AG04450 (cell line): Measurements from ENCODE around the gene NKAIN4. TPM values are rescaled to one million over a fixed set of nuclear protein-coding genes. Genes with fewer than 3 reads are reported as not detected.

ENCODE experiments used
- CTCF ChIA-PET: fragments of 300-600, 350-600 bp; formaldehyde crosslinking; extraction: SDS; loops from one replicate; lab custom pipeline; 2022; ENCODE audit warnings: antibody characterized with exemption, inconsistent platforms; lab: Charles Lee
- POLR2A ChIA-PET: fragments of 350-600 bp; formaldehyde crosslinking; extraction: SDS; loops from one replicate; lab custom pipeline; 2021; ENCODE audit warnings: antibody characterized with exemption, inconsistent platforms; lab: Yijun Ruan, JAX
- DNase-seq: peaks from one replicate; pipeline ENCODE4 v3.0.0-alpha.2; 2011; ENCODE audit warnings: low read depth, low spot score
- H3K27ac ChIP-seq: one replicate; pipeline ENCODE4 v1.5.1; 2012; ENCODE audit warnings: low read depth, low read length, control low read depth
- H3K27me3 ChIP-seq: one replicate; pipeline ENCODE4 v1.6.0; 2012; ENCODE audit warnings: low read length; ENCODE audit not compliant: control insufficient read depth, insufficient read depth
- H3K4me3 ChIP-seq: 2 replicates; pipeline ENCODE4 v1.5.1; 2011; ENCODE audit warnings: mild to moderate bottlenecking, low read depth, low read length, control low read depth
- H3K9me3 ChIP-seq: 2 replicates; pipeline ENCODE4 v1.5.1; 2012; ENCODE audit warnings: low read length; ENCODE audit not compliant: control insufficient read depth, insufficient read depth
- polyA plus RNA-seq: library from polyadenylated mRNA; depleted of rRNA; stranded (reverse); fragments of >200 nt; gene quantifications from 2 replicates; pipeline ENCODE4 v1.2.3, GENCODE V29; 2011
- TF ChIP-seq, protein P1 (sequence below): IDR thresholded peaks from 2 replicates; pipeline ENCODE4 v1.5.1; 2011; ENCODE audit warnings: low read depth, low read length, control low read depth, inconsistent platforms

The NKAIN4 gene
- polyA plus RNA-seq, 1 experiment, result not detected

DNA sequence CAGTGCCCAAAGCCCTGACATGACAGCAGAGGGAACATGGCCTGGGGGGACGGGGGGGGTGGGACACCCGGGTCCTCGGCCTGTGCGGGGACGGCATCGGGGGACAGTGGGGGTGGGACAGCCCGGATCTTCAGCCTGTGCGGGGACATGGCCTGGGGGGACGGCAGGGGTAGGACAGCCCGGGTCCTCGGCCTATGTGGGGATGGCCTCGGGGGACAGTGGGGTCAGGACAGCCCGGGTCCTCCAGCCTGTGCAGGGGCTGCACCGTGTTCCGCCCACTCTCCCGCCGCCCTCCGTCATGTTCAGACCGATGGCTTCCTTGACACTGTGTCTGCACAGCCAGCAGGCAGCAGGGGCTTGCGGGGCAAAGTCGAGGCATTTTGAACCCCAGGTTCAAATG is 11.5 kb downstream of the NKAIN4 start:
- Histone ChIP-seq H3K27ac (no peak overlapping the region), H3K9me3 (no peaks in the 10 kb centered on the region; the same call in 1 of the 2 replicates), H3K4me3 (no peak overlapping the region), H3K27me3 (peaks cover 17% of the 10 kb centered on the region)
- no peak for DNase-seq
- TF ChIP-seq, protein P1, sequence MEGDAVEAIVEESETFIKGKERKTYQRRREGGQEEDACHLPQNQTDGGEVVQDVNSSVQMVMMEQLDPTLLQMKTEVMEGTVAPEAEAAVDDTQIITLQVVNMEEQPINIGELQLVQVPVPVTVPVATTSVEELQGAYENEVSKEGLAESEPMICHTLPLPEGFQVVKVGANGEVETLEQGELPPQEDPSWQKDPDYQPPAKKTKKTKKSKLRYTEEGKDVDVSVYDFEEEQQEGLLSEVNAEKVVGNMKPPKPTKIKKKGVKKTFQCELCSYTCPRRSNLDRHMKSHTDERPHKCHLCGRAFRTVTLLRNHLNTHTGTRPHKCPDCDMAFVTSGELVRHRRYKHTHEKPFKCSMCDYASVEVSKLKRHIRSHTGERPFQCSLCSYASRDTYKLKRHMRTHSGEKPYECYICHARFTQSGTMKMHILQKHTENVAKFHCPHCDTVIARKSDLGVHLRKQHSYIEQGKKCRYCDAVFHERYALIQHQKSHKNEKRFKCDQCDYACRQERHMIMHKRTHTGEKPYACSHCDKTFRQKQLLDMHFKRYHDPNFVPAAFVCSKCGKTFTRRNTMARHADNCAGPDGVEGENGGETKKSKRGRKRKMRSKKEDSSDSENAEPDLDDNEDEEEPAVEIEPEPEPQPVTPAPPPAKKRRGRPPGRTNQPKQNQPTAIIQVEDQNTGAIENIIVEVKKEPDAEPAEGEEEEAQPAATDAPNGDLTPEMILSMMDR, result no peak
- POLR2A ChIA-PET, result no interaction called here
- CTCF ChIA-PET, result no interaction called here

DNA sequence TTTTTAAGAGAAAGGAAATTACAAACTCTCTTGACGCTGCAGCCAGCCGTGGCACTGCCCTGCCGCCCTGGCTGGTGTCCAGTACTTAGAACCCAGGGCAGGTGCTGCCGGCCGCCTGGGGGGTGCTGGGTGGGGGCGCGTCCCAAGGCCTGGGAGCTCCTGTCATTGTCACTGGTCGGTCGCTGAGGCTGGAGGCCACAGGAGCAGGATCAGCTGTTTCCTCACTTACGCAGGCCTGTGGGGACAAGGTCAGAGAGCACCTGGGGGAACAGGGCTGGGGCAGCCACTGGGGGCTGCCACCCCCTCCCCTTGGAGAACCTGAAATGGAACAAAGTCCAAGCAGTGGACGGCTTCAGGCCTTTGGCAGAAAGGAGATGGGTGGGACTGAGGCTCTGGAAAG is 13.0 kb downstream of the NKAIN4 start:
- no peak for DNase-seq
- TF ChIP-seq, protein P1, result no peak
- Histone ChIP-seq H3K27me3 (peaks cover 13% of the 10 kb centered on the region), H3K9me3 (no peaks in the 10 kb centered on the region; the same call in 1 of the 2 replicates), H3K27ac (no peak overlapping the region), H3K4me3 (no peak overlapping the region)
- ChIA-PET POLR2A (no interaction called here), CTCF (no interaction called here)

DNA sequence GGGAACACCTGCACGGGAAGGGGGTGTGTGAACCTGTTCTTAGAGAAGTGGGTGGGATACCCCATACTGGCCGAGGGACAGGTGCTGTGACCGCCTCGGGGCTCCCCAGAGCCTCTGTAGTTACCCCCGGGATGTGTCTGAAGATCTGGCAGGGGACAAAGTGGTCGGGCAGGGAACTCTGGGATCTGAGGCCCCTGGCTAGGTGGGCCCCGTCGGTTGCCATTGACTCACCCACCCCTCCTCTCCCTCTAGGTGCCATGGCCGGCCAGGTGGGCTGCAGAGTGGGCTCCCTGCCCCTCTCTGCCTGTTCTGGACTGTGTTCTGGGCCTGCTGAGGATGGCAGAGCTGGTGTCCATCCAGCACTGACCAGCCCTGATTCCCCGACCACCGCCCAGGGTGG is 14.3 kb downstream of the NKAIN4 start:
- ChIA-PET CTCF (interaction anchor here (2.7 kb wide), 1 partner anchor 16 kb away, joined by 10 read pairs; no protein-coding TSS in a partner anchor), POLR2A (no interaction called here)
- Histone ChIP-seq H3K4me3 (no peak overlapping the region), H3K27me3 (peaks cover 12% of the 10 kb centered on the region), H3K9me3 (no peaks in the 10 kb centered on the region; the same call in 1 of the 2 replicates), H3K27ac (no peak overlapping the region)
- DNase-seq, result no peak
- TF ChIP-seq, protein P1, result no peak

DNA sequence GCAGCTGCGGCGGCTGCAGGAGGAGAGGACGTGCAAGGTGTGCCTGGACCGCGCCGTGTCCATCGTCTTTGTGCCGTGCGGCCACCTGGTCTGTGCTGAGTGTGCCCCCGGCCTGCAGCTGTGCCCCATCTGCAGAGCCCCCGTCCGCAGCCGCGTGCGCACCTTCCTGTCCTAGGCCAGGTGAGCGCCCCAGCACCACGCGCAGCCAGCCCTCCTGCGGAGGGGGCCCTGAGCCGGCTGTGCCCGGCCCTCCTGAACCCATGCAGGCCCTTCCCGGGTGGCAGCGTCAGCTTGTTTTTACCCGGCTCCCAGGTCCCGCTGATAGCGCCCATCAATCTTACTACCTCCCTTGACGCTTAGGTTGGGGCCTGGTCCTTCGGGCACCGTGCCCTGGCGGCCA is 14.8 kb downstream of the NKAIN4 start:
- CTCF ChIA-PET, result interaction anchor here (2.7 kb wide), 1 partner anchor 16 kb away, joined by 10 read pairs; no protein-coding TSS in a partner anchor
- H3K27me3 ChIP-seq, result peaks cover 11% of the 10 kb centered on the region
- no peak overlapping the region for H3K4me3 ChIP-seq
- DNase-seq, result no peak
- no peak overlapping the region for H3K27ac ChIP-seq
- TF ChIP-seq, protein P1, result no peak
- no peaks in the 10 kb centered on the region; the same call in 1 of the 2 replicates for H3K9me3 ChIP-seq
- POLR2A ChIA-PET, result no interaction called here

DNA sequence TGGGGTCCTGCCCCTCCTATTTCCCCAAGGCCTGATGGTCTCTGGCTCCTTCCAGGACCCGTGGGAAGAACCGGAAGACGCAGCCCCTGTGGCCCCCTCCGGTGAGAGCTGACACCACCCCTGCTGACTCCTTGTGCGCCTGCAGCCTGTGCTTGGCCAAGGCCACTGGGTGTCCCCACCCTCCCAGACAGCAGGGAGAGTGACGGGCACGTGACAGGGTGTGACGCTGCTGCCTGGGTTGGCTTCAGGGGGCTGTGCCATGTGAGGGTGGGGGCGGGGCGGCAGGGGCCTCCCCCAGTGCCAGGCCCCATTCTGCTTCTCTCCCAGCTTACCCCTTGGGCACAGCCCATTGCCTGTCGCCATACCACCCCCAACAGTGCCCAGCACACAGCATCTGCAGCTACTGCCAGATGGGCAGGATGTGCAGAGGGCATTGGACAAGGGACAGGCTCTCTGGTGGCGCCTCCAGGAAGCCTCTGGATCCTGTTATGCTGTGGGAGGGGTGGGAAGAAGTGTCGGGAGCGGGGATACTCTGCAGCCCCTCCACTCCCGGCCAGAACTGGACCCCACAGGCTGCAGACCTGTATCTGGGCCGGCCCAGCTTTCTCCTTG is 15.6 kb downstream of the NKAIN4 start:
- H3K9me3 ChIP-seq, result no peaks in the 10 kb centered on the region; the same call in 1 of the 2 replicates
- no peak overlapping the region for H3K4me3 ChIP-seq
- H3K27ac ChIP-seq, result no peak overlapping the region
- no peak for DNase-seq
- ChIA-PET CTCF (interaction anchor here (2.7 kb wide), 1 partner anchor 15 kb away, joined by 10 read pairs; no protein-coding TSS in a partner anchor), POLR2A (interaction anchor here (0.5 kb wide), 1 partner anchor 285 kb away, joined by 3 read pairs; no protein-coding TSS in a partner anchor)
- H3K27me3 ChIP-seq, result peaks cover 9% of the 10 kb centered on the region
- TF ChIP-seq, protein P1, result no peak
